Measurements from ENCODE around the gene TP53I11.
A peak's percentile ranks its signal among the peaks of the same experiment; 100 is the strongest.

The TP53I11 gene

DNA sequence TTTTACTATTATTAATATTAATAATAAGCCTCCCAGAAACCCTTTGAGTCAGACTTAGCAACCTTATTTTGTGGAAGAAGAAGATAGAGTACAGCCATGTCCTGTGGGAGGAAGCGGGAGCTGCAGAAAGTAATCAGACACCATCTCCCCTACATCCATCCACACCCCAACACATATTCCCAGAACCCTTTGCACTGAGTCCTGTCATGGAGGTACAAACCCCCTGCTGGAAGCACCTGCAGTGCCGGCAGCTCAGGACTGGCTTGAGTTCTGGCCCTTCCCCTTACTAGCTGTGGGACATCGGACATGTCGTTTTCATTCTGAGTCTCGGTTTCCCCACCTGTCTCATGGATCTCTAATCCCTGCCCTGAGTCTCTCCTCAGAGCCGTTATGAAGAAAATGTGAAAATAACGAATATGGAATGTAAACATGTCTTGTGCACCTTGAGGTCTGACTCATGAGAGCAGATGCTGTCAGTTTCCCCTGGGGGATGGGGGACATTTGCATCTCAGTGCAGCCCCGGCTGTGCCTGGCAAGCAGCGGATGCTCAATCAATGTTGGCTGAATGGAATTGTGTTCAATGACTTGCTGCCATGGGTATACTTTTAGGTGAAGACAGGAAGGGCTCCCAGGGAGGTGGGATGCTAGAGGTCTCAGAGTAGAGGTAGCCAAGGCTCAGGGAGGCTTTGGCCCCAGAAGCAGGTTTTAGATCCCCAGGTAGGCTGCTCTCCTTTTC lies 45.4 kb downstream of the TP53I11 start:
- Mint-ChIP-seq H3K4me1 (no peaks in the 10 kb centered on the region), H3K36me3 (no peaks in the 10 kb centered on the region), H3K4me3 (no peak overlapping the region), H3K9me3 (no peaks in the 10 kb centered on the region), H3K27ac (no peak overlapping the region)
- DNase-seq (ENCODE audit: low spot score in 2 of 2), result no peak
- ATAC-seq, result no peak

DNA sequence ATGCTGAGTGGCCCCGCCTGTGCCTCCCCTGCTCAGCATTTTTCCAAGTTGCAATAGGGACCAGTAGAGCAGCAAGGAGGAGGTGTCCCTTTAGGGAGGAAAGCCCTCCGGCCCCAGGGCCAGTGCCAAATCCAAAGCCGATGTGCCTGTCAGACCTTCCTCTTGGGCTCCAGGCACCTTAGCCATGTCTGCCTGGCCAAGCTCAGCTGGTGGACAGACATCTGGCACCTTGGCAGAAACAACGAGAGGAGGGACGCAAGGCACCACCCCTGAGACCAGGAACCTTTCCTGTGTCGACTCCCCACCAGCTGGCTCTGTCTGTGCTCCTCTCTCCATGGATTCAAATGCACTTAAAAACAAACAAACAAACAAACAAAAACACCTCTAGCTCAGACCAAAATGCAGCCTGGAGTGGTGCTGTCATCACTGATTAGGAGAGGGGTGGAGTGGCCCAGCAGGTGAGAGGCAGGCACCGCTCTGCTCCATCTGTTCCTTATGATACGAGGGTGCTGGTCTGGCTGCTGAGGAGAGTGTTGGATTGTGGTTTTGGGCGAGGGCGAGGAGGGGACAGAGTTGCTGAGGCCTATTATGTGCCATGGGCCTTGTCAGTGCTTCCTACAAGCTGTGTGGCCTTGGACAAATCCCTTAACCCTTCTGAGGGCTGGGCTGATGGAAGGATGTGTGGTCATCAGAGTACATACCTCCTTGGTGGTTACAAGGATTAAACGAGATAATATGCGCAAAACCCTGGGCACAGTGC lies 46.2 kb downstream of the TP53I11 start:
- no peaks in the 10 kb centered on the region for H3K36me3 Mint-ChIP-seq
- ATAC-seq (no peak), DNase-seq (ENCODE audit: low spot score in 2 of 2) (no peak)
- H3K4me1 Mint-ChIP-seq, result no peaks in the 10 kb centered on the region
- H3K27ac Mint-ChIP-seq, result no peak overlapping the region
- no peaks in the 10 kb centered on the region for H3K9me3 Mint-ChIP-seq
- H3K4me3 Mint-ChIP-seq, result no peak overlapping the region

GRCh38 chr11:44903518-44903917 lies 47.2 kb downstream of the TP53I11 start:
- Mint-ChIP-seq H3K9me3 (no peaks in the 10 kb centered on the region), H3K4me3 (no peak overlapping the region), H3K4me1 (no peaks in the 10 kb centered on the region), H3K36me3 (no peaks in the 10 kb centered on the region), H3K27ac (peak overlapping the region; percentile 77)
- no peak for DNase-seq (ENCODE audit: low spot score in 2 of 2)
- ATAC-seq, result no peak

DNA sequence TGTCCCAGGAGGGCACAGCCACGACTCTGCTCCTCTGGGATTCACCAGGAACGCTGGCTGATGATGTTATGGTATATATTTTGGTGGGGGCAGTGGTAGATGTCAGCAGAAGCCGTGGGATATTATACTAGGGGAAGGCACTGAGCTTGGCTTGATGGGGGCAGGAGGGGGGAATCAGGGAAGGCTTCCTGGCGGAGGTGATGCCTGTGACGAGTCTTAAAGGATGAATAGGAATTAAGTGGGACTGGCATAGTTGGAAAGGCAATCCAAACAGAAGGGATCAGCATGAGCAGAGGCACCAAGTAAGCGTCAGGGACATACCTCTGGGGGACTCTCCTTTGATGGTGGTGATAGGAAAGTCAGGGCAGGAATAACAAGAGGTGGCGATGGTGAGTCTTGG lies 47.6 kb downstream of the TP53I11 start:
- no peak for DNase-seq (ENCODE audit: low spot score in 2 of 2)
- Mint-ChIP-seq H3K27ac (peak overlapping the region; percentile 77), H3K9me3 (no peaks in the 10 kb centered on the region), H3K4me1 (no peaks in the 10 kb centered on the region), H3K4me3 (no peak overlapping the region), H3K36me3 (no peaks in the 10 kb centered on the region)
- no peak for ATAC-seq

GRCh38 chr11:44901786-44902185 lies 48.9 kb downstream of the TP53I11 start:
- Mint-ChIP-seq H3K27ac (no peak overlapping the region), H3K9me3 (no peaks in the 10 kb centered on the region), H3K36me3 (no peaks in the 10 kb centered on the region), H3K4me3 (no peak overlapping the region), H3K4me1 (no peaks in the 10 kb centered on the region)
- DNase-seq (ENCODE audit: low spot score in 2 of 2) (no peak), ATAC-seq (no peak)

DNA sequence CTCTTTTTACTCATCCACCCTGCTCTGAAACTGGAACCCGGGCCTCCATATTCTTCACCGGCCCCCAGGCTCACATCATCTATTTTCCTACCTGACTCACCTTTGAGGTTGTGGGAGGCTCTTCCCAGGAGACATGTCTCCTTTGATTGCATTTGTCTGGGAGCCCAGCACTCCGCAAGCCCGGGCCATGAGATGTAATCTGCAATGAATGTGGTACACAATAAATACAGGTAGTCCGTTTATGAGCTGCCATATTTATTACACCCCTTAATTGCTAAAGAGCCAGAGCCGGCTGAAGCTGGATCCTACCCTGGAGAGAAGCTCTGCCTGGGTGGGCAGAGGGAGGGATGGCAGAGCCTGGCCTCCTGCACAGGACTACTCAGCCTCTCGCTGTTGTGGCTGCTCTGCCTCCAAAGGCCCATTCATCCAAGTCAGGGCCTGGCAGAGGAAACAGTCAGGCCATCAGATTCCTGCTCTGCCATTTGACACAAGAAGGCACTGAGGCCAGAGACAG lies 49.5 kb downstream of the TP53I11 start:
- Mint-ChIP-seq H3K9me3 (no peaks in the 10 kb centered on the region), H3K4me1 (no peaks in the 10 kb centered on the region), H3K4me3 (no peak overlapping the region), H3K27ac (no peak overlapping the region), H3K36me3 (no peaks in the 10 kb centered on the region)
- no peak for DNase-seq (ENCODE audit: low spot score in 2 of 2)
- no peak for ATAC-seq

- H3K4me1 Mint-ChIP-seq, result no peaks in the 10 kb centered on the region
- no peak overlapping the region for H3K4me3 Mint-ChIP-seq
- no peaks in the 10 kb centered on the region for H3K36me3 Mint-ChIP-seq
- no peak overlapping the region for H3K27ac Mint-ChIP-seq
- ATAC-seq, result peak; percentile 75
- H3K9me3 Mint-ChIP-seq, result no peaks in the 10 kb centered on the region
- peak in 1 of 2 donors; percentile 71 for DNase-seq (ENCODE audit: low spot score in 2 of 2)
Observed at GRCh38 chr11:44899959-44900358, 50.7 kb downstream of the TP53I11 start.

- H3K36me3 Mint-ChIP-seq, result no peaks in the 10 kb centered on the region
- peaks cover 12% of the 10 kb centered on the region for H3K4me1 Mint-ChIP-seq
- DNase-seq (ENCODE audit: low spot score in 2 of 2) (peak; percentile 62 to 78), ATAC-seq (peak; percentile 82)
- no peak overlapping the region for H3K27ac Mint-ChIP-seq
- no peaks in the 10 kb centered on the region for H3K9me3 Mint-ChIP-seq
- H3K4me3 Mint-ChIP-seq, result no peak overlapping the region
Observed at GRCh38 chr11:44893846-44894617, 56.7 kb downstream of the TP53I11 start.

DNA sequence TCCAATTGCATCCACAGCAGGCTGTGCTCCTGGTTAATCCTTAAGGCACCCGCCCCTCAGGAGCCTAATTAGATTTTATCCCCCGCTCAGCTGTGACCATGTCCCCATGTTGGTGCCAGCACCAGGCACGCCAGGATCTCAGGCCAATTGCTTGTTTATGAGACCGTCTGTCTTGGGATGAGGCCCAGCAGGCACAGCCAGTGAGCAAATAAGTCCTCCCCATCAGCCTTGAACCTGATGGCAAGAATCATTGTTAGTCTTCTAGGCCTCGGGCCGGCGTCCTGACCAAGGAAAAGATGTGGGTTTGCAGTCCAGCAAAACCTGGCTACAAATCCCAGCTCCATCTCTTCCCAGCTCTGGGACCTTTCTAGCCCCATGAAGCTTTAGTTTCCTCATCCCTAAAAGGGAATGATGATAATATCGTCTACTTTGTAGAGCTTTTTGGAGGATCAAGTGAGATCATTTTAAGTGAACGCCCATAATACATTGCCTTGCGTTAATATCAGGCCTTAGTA lies 57.3 kb downstream of the TP53I11 start:
- DNase-seq (ENCODE audit: low spot score in 2 of 2), result no peak
- no peaks in the 10 kb centered on the region for H3K36me3 Mint-ChIP-seq
- ATAC-seq, result no peak
- H3K27ac Mint-ChIP-seq, result no peak overlapping the region
- H3K4me3 Mint-ChIP-seq, result no peak overlapping the region
- H3K4me1 Mint-ChIP-seq, result peaks cover 12% of the 10 kb centered on the region
- no peaks in the 10 kb centered on the region for H3K9me3 Mint-ChIP-seq

GRCh38 chr11:44892843-44893242 lies 57.8 kb downstream of the TP53I11 start:
- Mint-ChIP-seq H3K4me3 (no peak overlapping the region), H3K36me3 (no peaks in the 10 kb centered on the region), H3K27ac (no peak overlapping the region), H3K9me3 (no peaks in the 10 kb centered on the region), H3K4me1 (peaks cover 12% of the 10 kb centered on the region)
- no peak for DNase-seq (ENCODE audit: low spot score in 2 of 2)
- ATAC-seq, result no peak

DNA sequence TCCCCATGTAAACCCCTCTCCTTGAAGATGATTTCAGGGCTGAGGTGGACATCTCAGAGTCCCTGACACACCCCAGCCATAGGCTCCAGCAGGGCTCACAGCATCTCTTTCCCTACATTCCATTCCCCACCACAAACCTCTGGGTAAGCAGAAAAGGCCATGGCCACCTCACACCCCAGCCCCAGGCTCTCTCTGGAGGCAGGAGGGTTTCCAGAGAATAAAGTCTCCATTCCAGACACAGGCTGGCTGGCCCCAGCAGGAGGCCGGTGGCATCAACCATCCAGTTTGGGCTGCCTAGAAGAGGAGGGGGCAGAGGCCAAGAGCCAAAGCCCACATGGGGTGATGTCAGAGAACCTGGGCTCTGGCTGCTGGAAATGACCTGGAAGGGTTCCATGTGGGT lies 61.4 kb downstream of the TP53I11 start:
- DNase-seq (ENCODE audit: low spot score in 2 of 2), result no peak
- Mint-ChIP-seq H3K4me1 (peaks cover 14% of the 10 kb centered on the region), H3K27ac (no peak overlapping the region), H3K36me3 (no peaks in the 10 kb centered on the region), H3K4me3 (no peak overlapping the region), H3K9me3 (no peaks in the 10 kb centered on the region)
- ATAC-seq, result no peak

GRCh38 chr11:44887636-44888035 lies 63.0 kb downstream of the TP53I11 start:
- Mint-ChIP-seq H3K27ac (no peak overlapping the region), H3K36me3 (no peaks in the 10 kb centered on the region)
- no peak for ATAC-seq

GRCh38 chr11:44886790-44887140 lies 63.9 kb downstream of the TP53I11 start:
- no peak overlapping the region for H3K27ac Mint-ChIP-seq
- H3K4me1 Mint-ChIP-seq, result peaks cover 31% of the 10 kb centered on the region

More at GRCh38 chr11:44887636-44888035, 63.0 kb downstream of the TP53I11 start:
- no peak overlapping the region for H3K4me3 Mint-ChIP-seq
- no peak for DNase-seq (ENCODE audit: low spot score in 2 of 2)
- H3K4me1 Mint-ChIP-seq, result peaks cover 30% of the 10 kb centered on the region
- no peaks in the 10 kb centered on the region for H3K9me3 Mint-ChIP-seq

DNA sequence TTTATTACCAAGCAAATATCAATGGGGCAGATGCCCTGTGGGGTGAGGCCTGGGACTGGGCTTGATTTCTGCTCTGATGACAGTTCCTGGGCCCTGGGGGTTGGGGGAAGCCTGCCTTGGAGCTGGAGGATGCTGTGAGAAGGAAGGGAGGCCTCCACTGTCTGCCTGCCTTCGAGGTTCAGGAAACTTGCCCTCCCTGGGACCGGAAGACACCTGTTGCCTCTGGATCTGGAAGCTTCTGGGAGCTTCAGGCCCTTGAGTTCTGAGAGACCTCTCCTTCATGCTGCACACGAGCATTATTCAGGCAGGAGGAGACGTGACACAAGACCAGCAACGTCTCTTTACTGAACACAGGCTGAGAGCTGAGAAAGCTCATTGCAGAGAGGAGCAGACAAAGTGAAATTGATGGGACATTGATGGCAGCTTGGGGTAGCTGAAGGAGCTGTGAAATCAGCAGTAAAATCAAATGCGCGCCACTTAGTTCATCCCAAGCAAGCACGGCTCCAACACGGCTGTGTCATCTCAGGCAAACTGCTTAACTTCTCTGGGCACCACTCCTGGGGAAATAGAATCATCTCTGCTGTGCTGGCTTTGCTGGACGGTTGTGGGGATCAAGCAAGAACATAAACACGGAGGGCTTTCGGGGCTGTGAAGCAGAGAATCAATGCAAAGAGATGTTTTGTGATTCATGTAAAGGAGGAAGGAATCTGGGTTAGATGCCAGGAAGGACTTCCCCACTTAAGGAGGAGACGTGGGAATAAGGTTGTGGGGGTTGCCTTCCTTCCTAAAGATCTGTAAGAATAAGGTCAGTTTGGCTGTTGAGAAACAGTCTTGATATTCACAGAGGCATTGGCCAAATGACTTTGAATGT lies 64.5 kb downstream of the TP53I11 start:
- Mint-ChIP-seq H3K36me3 (no peaks in the 10 kb centered on the region), H3K27ac (no peak overlapping the region), H3K9me3 (no peaks in the 10 kb centered on the region), H3K4me1 (peaks cover 26% of the 10 kb centered on the region), H3K4me3 (no peak overlapping the region)
- DNase-seq (ENCODE audit: low spot score in 2 of 2) (no peak), ATAC-seq (no peak)

More at GRCh38 chr11:44886790-44887140, 63.9 kb downstream of the TP53I11 start:
- ATAC-seq, result no peak
- no peaks in the 10 kb centered on the region for H3K9me3 Mint-ChIP-seq
- DNase-seq (ENCODE audit: low spot score in 2 of 2), result no peak
- no peaks in the 10 kb centered on the region for H3K36me3 Mint-ChIP-seq
- H3K4me3 Mint-ChIP-seq, result no peak overlapping the region
